ENCODE results near the gene CCDC73. TPM values are rescaled to one million over a fixed set of nuclear protein-coding genes. Genes with fewer than 3 reads are reported as not detected.

CCDC73 gene
- polyA plus RNA-seq, 1 of the 3 experiments (the other 2 are of a cell fraction) = not detected

GRCh38 chr11:32839308-32839707, 44.8 kb upstream of the CCDC73 start:
- H3K4me1 ChIP-seq (ENCODE audit: control insufficient read depth in 1 of 2, insufficient read depth in 2 of 2, low read depth in 1 of 2, low read length in 1 of 2) = no peaks in the 10 kb centered on the region
- no peaks in the 10 kb centered on the region for H3K79me2 ChIP-seq (ENCODE audit: insufficient read depth)
- no peak overlapping the region for H2AFZ ChIP-seq (ENCODE audit: low read depth)
- H3K9ac ChIP-seq = no peak overlapping the region
- H3K36me3 ChIP-seq (replicated peaks in 1 of 2; ENCODE audit: control insufficient read depth in 1 of 2, insufficient read depth in 2 of 2, low read length in 1 of 2) = no peaks in the 10 kb centered on the region
- H4K20me1 ChIP-seq (ENCODE audit: insufficient read depth) = no peaks in the 10 kb centered on the region
- no peak overlapping the region for H3K4me2 ChIP-seq
- no peaks in the 10 kb centered on the region; the same call in 1 of the 2 replicates for H3K27me3 ChIP-seq (ENCODE audit: insufficient read depth)
- DNase-seq = no peak
- H3F3A ChIP-seq (replicated peaks; ENCODE audit: insufficient read depth) = no peaks in the 10 kb centered on the region
- no peak overlapping the region for H3K27ac ChIP-seq (ENCODE audit: low read depth in 2 of 2, low read length in 1 of 2)
- H3K9me3 ChIP-seq = no peaks in the 10 kb centered on the region
- H3K4me3 ChIP-seq (ENCODE audit: low read depth in 2 of 2, low read length in 1 of 2) = no peak overlapping the region
- CTCF ChIA-PET = interaction anchor here (1.3 kb wide), 1 partner anchor 30 kb away, joined by 3 read pairs; no protein-coding TSS in a partner anchor
- H3K9me2 ChIP-seq = no peaks in the 10 kb centered on the region
- no peak for TF ChIP-seq REST (IDR thresholded peaks at IDR 0.05; ENCODE audit: low read depth, low read length)
- TF ChIP-seq GATA2 (CRISPR knock-in tag; IDR thresholded peaks at IDR 0.05) = no peak
- TF ChIP-seq IRF3 (IDR thresholded peaks at IDR 0.05; ENCODE audit: low read depth, low read length) = no peak
- no peak for TF ChIP-seq POLR2AphosphoS5 (IDR thresholded peaks at IDR 0.05; ENCODE audit: low read depth, low read length)
- no peak for TF ChIP-seq MAX (IDR thresholded peaks at IDR 0.05; ENCODE audit: low read depth)
- TF ChIP-seq RXRA (IDR thresholded peaks at IDR 0.05; ENCODE audit: borderline replicate concordance, low read depth) = no peak
- POLR2A ChIA-PET = no interaction called here
- 28% methylated on average over 2 of the region's 2 CpGs for WGBS (ENCODE audit: low lambda C conversion rate)

GRCh38 chr11:32838505-32839274, 44.2 kb upstream of the CCDC73 start:
- CTCF ChIA-PET = interaction anchor here (1.3 kb wide), 1 partner anchor 29 kb away, joined by 3 read pairs; no protein-coding TSS in a partner anchor

More at GRCh38 chr11:32838505-32839274, 44.2 kb upstream of the CCDC73 start:
- H3K27ac ChIP-seq (ENCODE audit: low read depth in 2 of 2, low read length in 1 of 2) = no peak overlapping the region
- no peaks in the 10 kb centered on the region for H3F3A ChIP-seq (replicated peaks; ENCODE audit: insufficient read depth)
- no peaks in the 10 kb centered on the region; the same call in 1 of the 2 replicates for H3K27me3 ChIP-seq (ENCODE audit: insufficient read depth)
- H3K9me2 ChIP-seq = no peaks in the 10 kb centered on the region
- H2AFZ ChIP-seq (ENCODE audit: low read depth) = no peak overlapping the region
- H3K4me2 ChIP-seq = no peak overlapping the region
- H3K36me3 ChIP-seq (replicated peaks in 1 of 2; ENCODE audit: control insufficient read depth in 1 of 2, insufficient read depth in 2 of 2, low read length in 1 of 2) = no peaks in the 10 kb centered on the region
- 54% methylated on average over 2 of the region's 2 CpGs for WGBS (ENCODE audit: low lambda C conversion rate)
- H3K79me2 ChIP-seq (ENCODE audit: insufficient read depth) = no peaks in the 10 kb centered on the region
- no peak for DNase-seq
- TF ChIP-seq IRF3 (IDR thresholded peaks at IDR 0.05; ENCODE audit: low read depth, low read length) = no peak
- TF ChIP-seq MXI1 (IDR thresholded peaks at IDR 0.05; ENCODE audit: low read depth, low read length) = no peak
- no peak for TF ChIP-seq GATA2 (CRISPR knock-in tag; IDR thresholded peaks at IDR 0.05)
- TF ChIP-seq USF2 (IDR thresholded peaks at IDR 0.05; ENCODE audit: borderline replicate concordance, low read depth, low read length) = no peak
- TF ChIP-seq REST (IDR thresholded peaks at IDR 0.05; ENCODE audit: low read depth, low read length) = no peak
- TF ChIP-seq ZBTB33 (IDR thresholded peaks at IDR 0.05; ENCODE audit: borderline replicate concordance, low read depth) = no peak
- TF ChIP-seq JUND (IDR thresholded peaks at IDR 0.05) = no peak
- H3K9ac ChIP-seq = no peak overlapping the region
- H3K9me3 ChIP-seq = no peaks in the 10 kb centered on the region
- no peaks in the 10 kb centered on the region for H3K4me1 ChIP-seq (ENCODE audit: control insufficient read depth in 1 of 2, insufficient read depth in 2 of 2, low read depth in 1 of 2, low read length in 1 of 2)
- H4K20me1 ChIP-seq (ENCODE audit: insufficient read depth) = no peaks in the 10 kb centered on the region
- POLR2A ChIA-PET = no interaction called here
- no peak overlapping the region for H3K4me3 ChIP-seq (ENCODE audit: low read depth in 2 of 2, low read length in 1 of 2)

Measured in SK-N-SH (cell line).